NCI-H2107 treated with DMSO at 0.1 percent for 48 hours (cell line): ENCODE measurements around the gene SUFU.
A peak's percentile ranks its signal among the peaks of the same experiment; 100 is the strongest.
"Not testable (repeated sequence)": the region's sequence is repeated elsewhere in the genome, so short reads cannot be mapped to it uniquely, and the experiment has no call there.

Source experiments
- DNase-seq: peaks from one replicate; lab custom pipeline; 2025; ENCODE audit not compliant: unreplicated experiment; lab: John Stamatoyannopoulos, UW

Gene SUFU

GRCh38 chr10:102667411-102667810, 163.6 kb downstream of the SUFU start:
- DNase-seq = not testable (repeated sequence)

- no peak for DNase-seq
These were observed 164.7 kb downstream of the SUFU start for GRCh38 chr10:102668326-102669107.

- no peak for DNase-seq
These were observed 165.7 kb downstream of the SUFU start for GRCh38 chr10:102669206-102670064.

GRCh38 chr10:102670065-102670670, 166.4 kb downstream of the SUFU start:
- no peak for DNase-seq

- no peak for DNase-seq
These were observed 167.2 kb downstream of the SUFU start for GRCh38 chr10:102670871-102671434.

GRCh38 chr10:102673236-102673818, 169.6 kb downstream of the SUFU start:
- no peak for DNase-seq

GRCh38 chr10:102673819-102674511, 170.2 kb downstream of the SUFU start:
- DNase-seq = peak; percentile 9

GRCh38 chr10:102674566-102674965, 170.8 kb downstream of the SUFU start:
- no peak for DNase-seq

GRCh38 chr10:102675011-102675665, 171.4 kb downstream of the SUFU start:
- DNase-seq = no peak

- DNase-seq = no peak
These were observed 172.1 kb downstream of the SUFU start for GRCh38 chr10:102675666-102676533.

- DNase-seq = no peak
These were observed 173.0 kb downstream of the SUFU start for GRCh38 chr10:102676534-102677315.

- no peak for DNase-seq
These were observed 173.7 kb downstream of the SUFU start for GRCh38 chr10:102677331-102678067.

- DNase-seq = no peak
These were observed 174.3 kb downstream of the SUFU start for GRCh38 chr10:102678068-102678400.

GRCh38 chr10:102678842-102679289, 175.1 kb downstream of the SUFU start:
- peak; percentile 52 for DNase-seq

- no peak for DNase-seq
These were observed 175.8 kb downstream of the SUFU start for GRCh38 chr10:102679596-102679995.

GRCh38 chr10:102681696-102682095, 177.9 kb downstream of the SUFU start:
- DNase-seq = no peak

GRCh38 chr10:102682416-102682815, 178.6 kb downstream of the SUFU start:
- no peak for DNase-seq
